Fibroblast of lung (primary cell): ENCODE data around the gene C1orf198.

Experiments
- CTCF ChIP-seq, 2 donors: IDR thresholded peaks in 1 of 2; conservative IDR thresholded peaks in 1 of 2; 1 replicate in 1 of 2; 2 replicates in 1 of 2; pipeline ENCODE4 v1.5.1; 2011 to 2012; ENCODE audit warnings: low read length in 2 of 2, control low read depth in 1 of 2, inconsistent platforms in 1 of 2, low read depth in 1 of 2, mild to moderate bottlenecking in 1 of 2
- EZH2 ChIP-seq: IDR thresholded peaks from 2 replicates; pipeline ENCODE4 v1.5.1; 2012; ENCODE audit warnings: low read length, control low read depth, mild to moderate bottlenecking; ENCODE audit errors: missing control alignments

DNA sequence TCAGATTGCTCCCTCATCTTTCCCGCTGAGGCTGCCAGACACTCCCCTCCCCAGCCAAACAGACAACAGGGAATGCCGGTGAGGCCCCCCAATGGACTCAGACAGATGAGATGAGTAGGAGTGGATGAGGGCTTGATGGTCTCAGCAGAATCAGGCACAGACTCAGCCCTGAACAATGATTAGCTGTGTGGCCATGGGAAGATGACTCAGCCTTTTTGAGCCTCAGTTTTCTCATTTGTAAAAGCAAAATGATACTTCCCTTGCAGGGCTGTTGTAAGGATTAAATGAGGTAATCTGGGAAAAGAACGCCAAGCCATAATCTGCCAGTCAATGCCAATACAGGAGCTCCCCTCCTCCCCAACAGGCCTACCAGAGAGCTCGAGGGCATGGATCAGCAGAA lies 12.4 kb downstream of the C1orf198 start:
- TF ChIP-seq CTCF (conservative IDR thresholded peaks at IDR 0.05 in 1 of 2, IDR thresholded peaks at IDR 0.05 in 1 of 2; ENCODE audit: low read depth in 1 of 2, low read length in 2 of 2) (no peak), EZH2 (no peak)
